HUES6 (cell line): ENCODE data around the gene COL23A1.
"Not testable (repeated sequence)": the region's sequence is repeated elsewhere in the genome, so short reads cannot be mapped to it uniquely, and the experiment has no call there.

Experiments
- H3K27ac ChIP-seq: 2 replicates; pipeline ENCODE4 v1.7.0; 2013; ENCODE audit warnings: low read depth, mild to moderate bottlenecking, low read length, inconsistent platforms
- H3K27me3 ChIP-seq: 2 replicates; pipeline ENCODE4 v1.6.1; 2013; ENCODE audit warnings: low read length; ENCODE audit not compliant: control insufficient read depth, insufficient read depth
- H3K36me3 ChIP-seq: 2 replicates; pipeline ENCODE4 v1.6.1; 2013; ENCODE audit warnings: low read length; ENCODE audit not compliant: control insufficient read depth, insufficient read depth
- H3K4me1 ChIP-seq: 2 replicates; pipeline ENCODE4 v1.6.1; 2013; ENCODE audit warnings: low read length; ENCODE audit not compliant: control insufficient read depth, insufficient read depth
- H3K4me3 ChIP-seq: 2 replicates; pipeline ENCODE4 v1.5.1; 2013; ENCODE audit warnings: low read depth, low read length
- H3K9ac ChIP-seq: one replicate; pipeline ENCODE4 v1.6.1; 2013; ENCODE audit warnings: mild to moderate bottlenecking, low read length
- H3K9me3 ChIP-seq: 2 replicates; pipeline ENCODE4 v1.6.1; 2013; ENCODE audit warnings: low read depth, low read length; ENCODE audit not compliant: control insufficient read depth, insufficient read depth

Gene COL23A1

GRCh38 chr5:178246624-178247279 lies 343.4 kb downstream of the COL23A1 start:
- H3K36me3 ChIP-seq: no peaks in the 10 kb centered on the region
- no peak overlapping the region for H3K27ac ChIP-seq
- no peaks in the 10 kb centered on the region for H3K27me3 ChIP-seq
- H3K4me3 ChIP-seq: no peak overlapping the region
- no peak overlapping the region for H3K9ac ChIP-seq
- no peaks in the 10 kb centered on the region for H3K9me3 ChIP-seq
- peaks cover 3% of the 10 kb centered on the region; the same call in 1 of the 2 replicates for H3K4me1 ChIP-seq

GRCh38 chr5:178245389-178245788 lies 344.8 kb downstream of the COL23A1 start:
- Histone ChIP-seq H3K4me3 (no peak overlapping the region), H3K9ac (no peak overlapping the region), H3K27me3 (no peaks in the 10 kb centered on the region), H3K9me3 (no peaks in the 10 kb centered on the region), H3K27ac (no peak overlapping the region), H3K36me3 (no peaks in the 10 kb centered on the region), H3K4me1 (peaks cover 3% of the 10 kb centered on the region; the same call in 1 of the 2 replicates)

GRCh38 chr5:178244576-178244975 lies 345.6 kb downstream of the COL23A1 start:
- H3K9ac ChIP-seq: no peak overlapping the region
- no peaks in the 10 kb centered on the region for H3K36me3 ChIP-seq
- no peaks in the 10 kb centered on the region for H3K9me3 ChIP-seq
- H3K27ac ChIP-seq: no peak overlapping the region
- no peaks in the 10 kb centered on the region for H3K27me3 ChIP-seq
- no peak overlapping the region for H3K4me3 ChIP-seq
- H3K4me1 ChIP-seq: peaks cover 3% of the 10 kb centered on the region; the same call in 1 of the 2 replicates

- H3K4me1 ChIP-seq: peaks cover 9% of the 10 kb centered on the region; the same call in 1 of the 2 replicates
These were observed 347.8 kb downstream of the COL23A1 start for GRCh38 chr5:178242416-178242815.

DNA sequence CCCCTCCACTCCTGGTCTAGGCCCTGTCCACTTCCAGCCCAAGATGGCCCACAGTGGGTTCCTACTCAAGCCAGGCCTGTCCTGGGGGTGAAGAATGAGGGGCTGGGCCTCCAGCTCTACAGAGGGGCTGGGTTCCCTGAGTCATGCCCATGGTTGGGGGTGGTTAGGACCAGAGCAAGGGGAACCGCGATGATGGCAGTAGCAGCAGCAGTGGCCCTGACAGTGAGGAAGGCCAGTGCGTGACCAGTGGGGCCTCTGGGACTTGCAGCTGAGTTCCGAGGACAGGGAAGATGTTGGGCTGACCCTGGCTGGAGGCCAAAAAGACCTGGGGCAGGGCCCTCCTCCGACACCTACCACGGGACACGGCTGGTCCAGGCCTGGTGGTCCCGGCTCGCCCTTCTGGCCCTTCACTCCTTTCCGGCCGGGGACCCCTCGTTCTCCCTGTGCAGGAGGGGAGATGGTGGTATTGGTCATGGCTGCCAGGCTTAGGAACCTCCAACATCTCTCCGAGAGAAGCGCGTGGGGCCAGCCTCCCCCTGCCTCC lies 348.4 kb downstream of the COL23A1 start:
- Histone ChIP-seq H3K9ac (no peak overlapping the region), H3K4me1 (peaks cover 7% of the 10 kb centered on the region; the same call in 1 of the 2 replicates), H3K9me3 (no peaks in the 10 kb centered on the region), H3K36me3 (no peaks in the 10 kb centered on the region), H3K4me3 (no peak overlapping the region), H3K27me3 (no peaks in the 10 kb centered on the region), H3K27ac (no peak overlapping the region)

More at GRCh38 chr5:178242416-178242815, 347.8 kb downstream of the COL23A1 start:
- H3K27ac ChIP-seq: no peak overlapping the region
- H3K9ac ChIP-seq: no peak overlapping the region
- no peak overlapping the region for H3K4me3 ChIP-seq
- no peaks in the 10 kb centered on the region for H3K36me3 ChIP-seq
- H3K9me3 ChIP-seq: no peaks in the 10 kb centered on the region
- no peaks in the 10 kb centered on the region for H3K27me3 ChIP-seq

DNA sequence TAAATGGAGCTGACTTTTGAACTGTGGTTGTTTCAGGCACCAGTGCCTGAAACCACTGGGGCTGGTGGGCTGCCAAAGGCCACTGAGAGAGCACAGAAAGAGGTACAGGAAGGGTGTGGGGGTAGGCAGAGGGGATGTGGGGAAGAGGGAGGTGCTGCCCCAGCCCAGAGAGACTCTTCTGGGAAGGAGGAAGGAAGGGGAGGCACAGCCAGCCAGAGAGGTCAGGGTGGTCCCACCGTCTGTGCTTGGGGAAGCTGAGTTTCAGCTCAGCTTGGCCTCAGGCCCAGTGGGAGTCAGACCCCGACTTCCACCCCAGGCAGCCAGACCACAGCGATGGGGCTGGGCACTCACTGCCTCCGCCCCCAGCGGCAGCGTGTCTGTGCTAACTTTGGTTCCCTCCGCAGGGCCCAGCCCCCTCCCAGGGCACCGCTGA lies 348.9 kb downstream of the COL23A1 start:
- H3K27me3 ChIP-seq: no peaks in the 10 kb centered on the region
- H3K27ac ChIP-seq: no peak overlapping the region
- H3K36me3 ChIP-seq: no peaks in the 10 kb centered on the region
- H3K4me3 ChIP-seq: no peak overlapping the region
- H3K9ac ChIP-seq: no peak overlapping the region
- peaks cover 6% of the 10 kb centered on the region; the same call in 1 of the 2 replicates for H3K4me1 ChIP-seq
- no peaks in the 10 kb centered on the region for H3K9me3 ChIP-seq

DNA sequence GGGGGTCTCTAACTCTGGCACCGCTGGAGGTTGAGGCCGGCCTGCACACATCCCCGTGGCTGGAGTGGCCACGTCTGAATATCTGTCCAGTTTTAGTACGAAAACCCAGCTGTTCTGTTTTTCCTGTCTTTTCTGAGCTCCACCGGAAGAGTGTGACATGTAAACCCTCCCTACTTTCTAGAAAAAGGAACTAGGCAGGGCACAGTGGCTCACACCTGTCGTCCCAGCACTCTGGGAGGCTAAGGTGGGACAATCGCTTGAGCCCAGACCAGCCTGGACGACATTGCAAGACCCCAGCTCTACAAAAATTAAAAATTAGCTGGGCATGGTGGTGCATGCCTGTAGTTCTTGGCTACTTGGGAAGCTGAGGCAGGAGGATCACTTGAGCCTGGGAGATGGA lies 349.4 kb downstream of the COL23A1 start:
- H3K9me3 ChIP-seq: no peaks in the 10 kb centered on the region
- no peak overlapping the region for H3K9ac ChIP-seq
- no peaks in the 10 kb centered on the region for H3K27me3 ChIP-seq
- peaks cover 6% of the 10 kb centered on the region; the same call in 1 of the 2 replicates for H3K4me1 ChIP-seq
- no peaks in the 10 kb centered on the region for H3K36me3 ChIP-seq
- no peak overlapping the region for H3K4me3 ChIP-seq
- H3K27ac ChIP-seq: no peak overlapping the region

DNA sequence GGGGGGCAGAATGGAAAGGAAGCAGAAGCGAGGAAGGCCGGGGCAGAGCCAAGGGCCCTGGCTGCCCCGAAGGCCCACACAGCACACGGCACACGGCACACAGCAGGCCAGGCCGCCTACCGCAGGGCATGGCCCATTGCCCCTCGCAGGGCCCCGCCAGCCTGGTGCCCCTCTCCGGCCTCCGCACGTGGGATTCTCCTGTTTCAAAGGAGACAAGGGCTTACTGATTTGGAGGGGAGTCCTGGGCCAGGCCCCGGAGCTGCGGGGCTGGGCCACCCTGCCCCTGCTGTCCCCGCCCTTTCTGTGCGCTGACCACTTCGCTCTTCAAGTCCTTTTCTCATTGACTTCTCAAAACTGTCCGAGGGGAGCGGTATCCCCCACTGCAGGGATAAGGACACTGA lies 349.9 kb downstream of the COL23A1 start:
- no peak overlapping the region for H3K4me3 ChIP-seq
- H3K4me1 ChIP-seq: peaks cover 6% of the 10 kb centered on the region; the same call in 1 of the 2 replicates
- no peak overlapping the region for H3K27ac ChIP-seq
- H3K9me3 ChIP-seq: no peaks in the 10 kb centered on the region
- H3K27me3 ChIP-seq: no peaks in the 10 kb centered on the region
- H3K36me3 ChIP-seq: no peaks in the 10 kb centered on the region
- no peak overlapping the region for H3K9ac ChIP-seq

DNA sequence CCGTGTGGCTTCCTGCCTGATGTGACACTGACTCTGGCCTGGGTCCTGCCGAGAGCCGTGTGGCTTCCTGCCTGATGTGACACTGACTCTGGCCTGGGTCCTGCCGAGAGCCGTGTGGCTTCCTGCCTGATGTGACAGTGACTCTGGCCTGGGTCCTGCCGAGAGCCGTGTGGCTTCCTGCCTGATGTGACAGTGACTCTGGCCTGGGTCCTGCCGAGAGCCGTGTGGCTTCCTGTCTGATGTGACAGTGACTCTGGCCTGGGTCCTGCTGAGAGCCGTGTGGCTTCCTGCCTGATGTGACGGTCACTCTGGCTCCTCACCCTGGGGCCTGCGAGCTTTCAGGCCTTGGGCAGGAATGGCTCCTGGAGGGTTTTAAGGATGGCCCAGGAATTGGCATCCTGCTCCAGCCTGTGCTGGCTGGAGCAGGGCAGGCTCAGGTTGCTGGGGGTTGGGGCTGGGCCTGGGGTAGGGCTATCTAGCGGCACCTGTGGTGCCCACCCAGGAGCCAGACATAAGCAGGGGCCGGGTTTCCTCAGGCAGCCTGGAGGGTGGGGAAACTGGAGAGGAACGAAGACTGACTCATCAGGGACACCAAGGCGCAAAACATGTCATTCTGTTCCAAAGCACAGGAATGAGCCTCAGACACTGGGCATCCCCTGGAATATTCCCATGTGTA lies 350.4 kb downstream of the COL23A1 start:
- H3K27me3 ChIP-seq, H3K9me3 ChIP-seq, H3K27ac ChIP-seq, H3K36me3 ChIP-seq, H3K4me1 ChIP-seq, H3K4me3 ChIP-seq, H3K9ac ChIP-seq: not testable (repeated sequence)

GRCh38 chr5:178238711-178239592 lies 351.2 kb downstream of the COL23A1 start:
- Histone ChIP-seq H3K27me3 (no peaks in the 10 kb centered on the region), H3K9me3 (no peaks in the 10 kb centered on the region), H3K27ac (no peak overlapping the region), H3K36me3 (no peaks in the 10 kb centered on the region), H3K9ac (no peak overlapping the region), H3K4me3 (no peak overlapping the region), H3K4me1 (peaks cover 11% of the 10 kb centered on the region; the same call in 1 of the 2 replicates)
